H7 (cell line): ENCODE data around the gene CATSPERD. TPM values are rescaled to one million over a fixed set of nuclear protein-coding genes. Genes with fewer than 3 reads are reported as not detected.

Experiments
- DNase-seq: peaks from one replicate; pipeline ENCODE4 v3.0.0; 2012
- H3K27me3 ChIP-seq: 2 replicates; pipeline ENCODE4 v1.6.0; 2011; ENCODE audit warnings: mild to moderate bottlenecking, low read length; ENCODE audit not compliant: control insufficient read depth, insufficient read depth
- H3K36me3 ChIP-seq: replicated peaks from 2 replicates; pipeline ENCODE4 v1.5.1; 2011; ENCODE audit warnings: low read length; ENCODE audit not compliant: control insufficient read depth, insufficient read depth
- H3K4me3 ChIP-seq: 2 replicates; pipeline ENCODE4 v1.5.1; 2011; ENCODE audit warnings: low read depth, mild to moderate bottlenecking, control low read depth, low read length, moderate library complexity; ENCODE audit not compliant: insufficient read depth
- total RNA-seq: library from RNA; depleted of rRNA; stranded (reverse); fragments of >200 nt; shearing (Covaris generic); gene quantifications from 2 replicates; pipeline ENCODE4 v1.2.3, GENCODE V29; 2014

The CATSPERD gene
- total RNA-seq, 1 experiment from 2014 or later, result 0.03 TPM

DNA sequence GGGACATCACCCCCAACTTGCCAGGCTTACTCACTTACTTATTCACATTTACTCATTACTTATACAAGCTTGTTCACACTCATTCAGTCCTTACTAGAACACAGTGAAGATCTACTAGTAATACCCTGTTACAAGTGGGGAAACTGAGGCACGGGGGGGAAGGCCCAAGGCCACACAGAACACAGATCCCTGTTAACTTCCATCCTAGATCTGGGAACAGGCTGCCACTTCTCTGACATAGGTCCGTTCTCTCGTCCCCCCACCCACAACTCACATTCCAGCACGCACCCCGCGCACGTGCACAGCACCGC is 83.0 kb downstream of the CATSPERD start:
- Histone ChIP-seq H3K27me3 (peaks cover 17% of the 10 kb centered on the region), H3K4me3 (peak overlapping the region; percentile 25), H3K36me3 (no peaks in the 10 kb centered on the region)
- no peak for DNase-seq

DNA sequence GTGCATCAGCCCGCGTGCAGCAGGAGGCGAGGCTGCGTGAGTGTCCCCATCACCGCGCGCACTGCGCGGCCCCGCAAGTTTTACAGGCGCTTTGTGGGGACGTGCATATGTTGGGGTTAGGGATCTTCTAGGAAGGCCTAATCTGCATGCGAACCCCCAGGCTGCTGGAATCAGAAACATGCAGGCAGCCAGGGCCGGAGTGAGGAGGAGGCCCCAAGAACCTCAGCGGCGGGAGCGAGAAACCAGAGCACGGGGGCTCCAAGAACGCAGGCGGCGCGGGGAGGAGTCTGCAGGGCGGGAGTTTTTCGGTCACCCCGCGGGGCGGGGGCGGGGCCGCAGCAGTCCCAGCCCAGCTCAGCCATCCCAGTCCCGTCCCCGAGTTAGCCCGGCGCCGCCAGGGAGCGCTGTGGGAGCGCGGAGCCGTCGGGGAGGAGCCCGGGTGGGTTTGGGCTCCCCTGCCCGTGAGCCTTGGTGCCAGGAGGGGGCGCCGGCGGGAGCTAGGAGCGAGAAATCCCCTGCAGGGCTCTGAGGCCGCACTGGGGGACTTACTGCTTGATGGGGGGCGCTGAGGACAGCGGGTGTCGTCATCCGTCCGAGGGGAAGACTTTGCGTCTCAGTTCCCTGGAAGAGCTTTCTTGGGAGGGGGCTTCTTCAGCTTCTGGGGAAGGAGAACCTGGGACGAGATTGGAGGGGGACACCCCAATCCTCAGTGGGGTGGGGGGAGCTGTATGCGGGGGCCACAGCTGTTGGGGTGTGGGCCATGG is 83.5 kb downstream of the CATSPERD start:
- H3K4me3 ChIP-seq, result peak overlapping the region; percentile 32
- peak; percentile 100 for DNase-seq
- no peaks in the 10 kb centered on the region for H3K36me3 ChIP-seq
- H3K27me3 ChIP-seq, result peaks cover 17% of the 10 kb centered on the region

DNA sequence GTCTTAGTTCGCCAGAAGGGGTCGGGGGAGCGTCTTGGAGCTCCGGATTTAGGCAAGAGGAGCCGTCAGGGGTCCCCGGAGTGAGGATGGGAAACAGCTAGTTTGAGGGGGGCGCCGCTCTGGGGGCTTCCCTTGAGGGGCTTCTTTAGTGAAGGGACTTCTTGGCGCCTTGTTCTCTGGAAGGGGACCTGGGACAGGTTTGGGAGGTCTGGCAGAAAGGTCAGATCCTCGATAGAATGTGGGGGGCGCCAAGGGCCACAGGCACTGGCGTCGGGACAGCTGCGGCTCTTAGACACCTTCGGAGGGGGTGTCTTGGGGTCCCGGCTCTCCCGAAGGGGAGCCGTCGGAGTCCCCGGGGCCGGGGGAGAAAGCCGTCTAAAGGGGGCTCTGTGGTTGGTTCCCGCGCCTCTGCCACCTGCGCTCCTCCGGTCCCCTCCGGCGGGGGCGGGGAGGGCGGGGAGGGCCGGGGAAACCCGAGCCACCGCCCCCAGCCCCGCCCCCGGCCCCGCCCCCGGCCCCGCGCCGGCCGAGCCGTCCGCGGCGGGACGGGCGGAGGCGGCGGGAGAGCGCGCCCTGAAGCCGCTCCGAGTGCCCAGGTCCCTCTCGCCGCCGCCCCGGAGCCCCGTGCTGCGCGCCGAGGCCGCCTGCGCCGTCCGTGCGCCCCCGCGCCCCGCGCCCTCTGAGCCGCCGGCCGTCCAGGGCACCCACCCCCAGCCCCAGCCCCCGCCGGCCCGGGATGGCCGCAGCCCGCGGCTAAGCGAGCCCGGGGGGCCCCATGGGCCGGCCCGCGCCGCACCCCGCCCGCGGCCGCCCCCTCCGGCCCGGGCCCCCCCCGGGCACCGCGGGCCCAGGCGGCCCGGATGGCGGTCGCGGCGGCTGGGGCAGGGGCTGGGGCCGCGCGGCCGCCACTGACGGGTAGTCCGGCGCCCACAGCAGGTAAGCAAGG is 84.4 kb downstream of the CATSPERD start, which contains the start of gene NRTN:
NRTN (plus strand) TSS at position 552 of the 946 bp plus-strand sequence. CDS start 19,099 bp downstream, outside the sequence.
- DNase-seq, result peak; percentile 98
- Histone ChIP-seq H3K36me3 (no peaks in the 10 kb centered on the region), H3K4me3 (peak within 1 kb of the TSS; percentile 50), H3K27me3 (peaks cover 17% of the 10 kb centered on the region)

DNA sequence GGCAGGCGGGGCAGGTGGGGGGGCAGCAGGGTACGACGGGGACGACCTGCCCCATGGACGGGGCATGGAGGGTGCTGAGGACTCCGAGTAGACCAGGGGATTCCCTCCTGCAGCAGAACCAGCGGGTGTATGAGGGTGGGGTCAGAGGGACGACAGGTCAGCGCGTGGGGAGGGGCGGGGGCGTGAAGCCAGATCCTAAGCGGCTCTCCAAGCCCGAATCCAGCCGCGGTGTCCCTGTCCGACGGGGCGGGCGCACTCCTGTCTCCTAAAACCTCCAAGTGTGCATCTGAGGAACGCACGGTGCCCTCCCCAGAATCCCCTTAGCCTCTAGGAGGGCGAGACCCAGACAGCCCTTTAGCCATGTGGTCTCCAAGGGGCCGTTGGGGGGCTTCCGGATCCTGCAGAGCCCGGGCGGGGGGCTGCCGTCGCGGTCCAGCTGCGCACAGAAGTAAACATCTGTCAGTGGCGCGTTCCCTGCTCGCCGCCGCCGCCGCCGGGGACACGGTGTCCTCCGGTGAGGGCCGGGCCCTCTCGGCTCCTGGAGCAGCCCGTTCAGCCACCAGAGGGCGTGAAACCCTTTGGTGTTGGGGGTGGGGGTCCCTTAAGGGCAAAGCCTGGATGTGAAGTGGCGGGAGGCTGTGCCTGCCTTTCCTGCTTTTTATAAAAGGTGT is 85.2 kb downstream of the CATSPERD start:
- peak; percentile 98 for DNase-seq
- Histone ChIP-seq H3K36me3 (no peaks in the 10 kb centered on the region), H3K27me3 (peaks cover 17% of the 10 kb centered on the region), H3K4me3 (peak overlapping the region; percentile 50)

DNA sequence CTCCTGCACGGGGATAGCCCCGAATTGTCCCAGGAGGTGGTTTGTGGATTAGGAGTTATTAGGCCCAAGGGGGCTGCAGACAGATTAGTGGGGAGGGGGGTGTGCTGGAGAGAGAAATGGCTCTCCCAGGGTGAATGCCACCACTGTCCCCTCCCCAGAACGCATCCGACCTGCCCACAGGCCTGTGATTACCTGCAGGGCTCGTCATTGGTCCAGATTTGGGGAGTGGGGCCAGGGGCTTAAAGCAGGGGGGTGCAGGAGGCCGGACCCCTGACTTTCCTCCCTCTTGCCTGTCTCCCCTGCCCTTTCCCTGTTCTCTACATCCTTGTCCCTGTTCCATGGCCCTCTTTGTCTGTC is 85.7 kb downstream of the CATSPERD start:
- H3K4me3 ChIP-seq, result no peak overlapping the region
- peaks cover 17% of the 10 kb centered on the region for H3K27me3 ChIP-seq
- DNase-seq, result no peak
- no peaks in the 10 kb centered on the region for H3K36me3 ChIP-seq

DNA sequence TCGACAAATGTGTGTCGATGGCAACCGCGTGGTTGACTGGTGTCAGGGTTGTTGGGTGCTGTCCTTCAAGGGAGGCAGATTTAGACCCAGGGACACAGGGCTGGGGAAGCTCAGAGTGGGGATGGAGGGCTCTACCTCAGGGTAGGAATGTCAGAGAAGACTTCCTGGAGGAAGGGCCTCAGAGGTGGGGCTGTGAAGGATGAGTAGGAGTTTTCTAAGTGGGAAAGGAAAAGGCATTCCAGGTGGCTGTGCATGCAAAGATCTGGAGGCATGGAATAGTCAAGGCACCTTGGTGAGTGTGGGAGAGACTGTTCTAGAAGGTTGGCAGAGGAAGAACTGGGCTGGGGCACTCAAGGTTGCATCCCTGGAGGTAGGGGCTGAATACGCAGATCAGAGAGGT is 86.5 kb downstream of the CATSPERD start:
- H3K27me3 ChIP-seq, result peaks cover 17% of the 10 kb centered on the region
- no peaks in the 10 kb centered on the region for H3K36me3 ChIP-seq
- H3K4me3 ChIP-seq, result no peak overlapping the region
- DNase-seq, result no peak

DNA sequence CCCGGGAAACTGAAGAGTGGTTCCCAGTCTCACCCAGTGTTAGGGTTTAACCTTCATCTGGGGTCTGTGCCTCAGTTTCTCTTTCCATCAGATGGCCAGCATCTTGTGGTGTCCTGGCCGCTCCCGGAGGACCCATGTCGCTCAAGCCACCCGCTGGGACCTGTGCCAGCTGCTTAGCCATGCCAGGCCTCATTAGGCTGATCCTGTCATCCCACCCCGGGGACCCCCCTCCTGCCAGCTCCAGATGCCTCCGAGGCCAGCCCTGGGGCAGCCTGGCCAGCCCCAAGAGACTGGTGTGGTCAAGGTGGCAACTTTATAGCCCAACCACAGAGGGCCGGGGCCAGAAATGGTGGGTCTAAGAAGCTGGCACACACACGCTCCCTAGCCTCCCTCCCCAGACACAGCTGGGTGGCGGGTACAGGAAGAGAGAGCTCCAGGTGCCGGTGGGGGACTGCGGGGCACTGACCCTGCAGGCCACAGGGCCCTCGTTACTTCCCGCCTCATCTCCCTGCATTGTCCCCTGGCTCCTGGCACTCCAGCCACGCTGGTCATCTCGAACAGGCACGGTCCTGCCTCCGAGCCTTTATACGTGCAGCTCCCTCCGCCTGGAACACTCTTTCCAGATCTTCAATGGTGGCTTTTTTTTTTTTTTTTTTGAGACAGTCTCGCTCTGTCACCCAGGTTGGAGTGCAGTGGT is 87.8 kb downstream of the CATSPERD start:
- no peak for DNase-seq
- Histone ChIP-seq H3K27me3 (peaks cover 14% of the 10 kb centered on the region), H3K36me3 (no peaks in the 10 kb centered on the region), H3K4me3 (no peak overlapping the region)

DNA sequence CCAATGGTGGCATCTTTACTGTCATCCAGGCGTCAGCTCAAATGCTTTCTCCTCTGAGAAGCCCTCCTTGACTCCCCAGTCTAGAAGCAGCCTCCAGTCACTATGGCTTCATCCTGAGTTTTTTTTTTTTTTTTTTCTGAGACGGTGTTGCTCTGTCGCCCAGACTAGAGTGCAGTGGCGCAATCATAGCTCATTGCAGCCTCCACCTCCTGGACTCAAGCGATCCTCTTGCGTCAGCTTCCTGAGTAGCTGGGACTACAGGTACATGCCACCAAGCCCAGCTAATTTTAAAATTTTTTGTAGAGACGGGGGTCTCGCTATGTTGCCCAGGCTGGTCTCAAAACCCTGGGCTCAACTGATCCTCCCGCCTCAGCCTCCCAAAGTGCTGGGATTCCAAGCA is 88.6 kb downstream of the CATSPERD start:
- no peak overlapping the region for H3K4me3 ChIP-seq
- H3K27me3 ChIP-seq, result peaks cover 10% of the 10 kb centered on the region
- DNase-seq, result no peak
- no peaks in the 10 kb centered on the region for H3K36me3 ChIP-seq

DNA sequence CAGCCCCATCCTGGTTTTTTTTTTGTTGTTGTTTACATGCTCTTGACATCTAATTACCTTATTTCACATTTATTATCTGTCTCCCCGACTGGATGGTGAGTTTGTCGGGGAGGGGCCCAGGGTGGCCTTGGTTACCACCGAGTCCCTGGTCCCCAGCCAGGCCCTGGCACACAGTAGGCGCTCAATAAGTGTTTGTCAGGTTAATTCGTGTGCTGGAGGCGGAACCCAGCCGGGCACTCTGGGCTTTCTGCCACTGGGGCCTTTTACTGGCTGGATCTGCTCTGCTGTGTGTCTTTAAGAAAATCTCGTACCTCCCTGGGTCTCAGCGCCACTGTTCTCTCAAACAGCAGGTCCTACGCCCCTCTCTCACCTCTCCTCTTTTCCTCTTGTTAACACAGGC is 89.0 kb downstream of the CATSPERD start:
- Histone ChIP-seq H3K27me3 (peaks cover 6% of the 10 kb centered on the region), H3K4me3 (no peak overlapping the region), H3K36me3 (no peaks in the 10 kb centered on the region)
- no peak for DNase-seq

DNA sequence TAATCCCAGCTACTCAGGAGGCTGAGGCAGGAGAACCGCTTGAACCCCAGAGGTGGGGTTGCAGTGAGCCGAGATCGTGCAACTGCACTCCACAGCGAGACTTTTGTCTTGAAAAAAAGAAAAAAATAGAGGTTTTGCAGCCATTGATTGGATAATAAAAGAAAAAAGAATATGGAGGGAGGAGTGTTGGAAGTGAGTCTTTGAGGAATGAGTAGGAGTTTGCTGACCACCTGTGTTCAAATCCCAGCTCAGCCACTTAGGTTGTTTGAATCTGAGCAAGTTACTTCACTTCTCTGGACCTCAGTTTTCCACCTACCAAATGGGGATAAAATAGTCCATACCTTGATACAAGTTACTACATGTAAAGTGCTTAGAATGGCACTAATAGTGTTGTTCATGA is 90.7 kb downstream of the CATSPERD start:
- H3K4me3 ChIP-seq, result no peak overlapping the region
- no peak for DNase-seq
- no peaks in the 10 kb centered on the region for H3K27me3 ChIP-seq
- H3K36me3 ChIP-seq, result no peaks in the 10 kb centered on the region

DNA sequence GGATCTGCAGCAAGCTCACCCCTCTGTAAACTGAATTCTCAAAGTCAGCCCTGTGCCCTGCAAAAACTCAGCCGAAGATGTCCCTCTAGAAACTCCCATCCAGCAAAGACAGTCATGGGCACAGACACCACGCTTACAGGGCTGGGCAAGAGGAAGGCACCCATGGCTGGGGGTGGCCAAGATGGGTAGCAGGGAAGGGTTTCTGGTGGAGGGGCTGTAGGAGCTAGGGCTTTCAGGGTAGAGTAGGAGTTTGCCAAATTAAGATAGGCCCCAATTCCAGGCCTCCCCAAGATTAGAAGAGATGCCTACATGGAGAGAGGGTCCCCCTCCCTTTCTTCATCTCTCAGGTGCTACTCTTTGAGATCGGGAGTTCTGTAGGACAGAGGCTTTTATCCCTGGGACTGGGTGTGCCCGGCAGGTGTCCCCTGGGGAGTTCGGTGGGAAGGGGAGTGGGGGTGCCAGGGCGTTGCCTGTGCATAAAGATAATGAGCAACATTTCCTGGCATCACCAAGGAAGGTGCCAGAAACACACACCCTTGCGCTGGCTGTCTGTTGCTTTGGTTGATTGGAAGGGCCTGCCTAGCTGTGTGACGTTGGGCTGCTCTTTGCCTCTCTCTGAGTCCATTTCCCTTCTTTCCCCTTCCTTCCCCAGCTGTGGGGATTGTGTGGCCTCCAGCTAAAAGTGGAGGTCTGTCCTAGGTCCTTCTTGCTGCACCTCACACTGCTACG is 93.8 kb downstream of the CATSPERD start:
- Histone ChIP-seq H3K36me3 (no peaks in the 10 kb centered on the region), H3K4me3 (no peak overlapping the region), H3K27me3 (no peaks in the 10 kb centered on the region)
- no peak for DNase-seq

DNA sequence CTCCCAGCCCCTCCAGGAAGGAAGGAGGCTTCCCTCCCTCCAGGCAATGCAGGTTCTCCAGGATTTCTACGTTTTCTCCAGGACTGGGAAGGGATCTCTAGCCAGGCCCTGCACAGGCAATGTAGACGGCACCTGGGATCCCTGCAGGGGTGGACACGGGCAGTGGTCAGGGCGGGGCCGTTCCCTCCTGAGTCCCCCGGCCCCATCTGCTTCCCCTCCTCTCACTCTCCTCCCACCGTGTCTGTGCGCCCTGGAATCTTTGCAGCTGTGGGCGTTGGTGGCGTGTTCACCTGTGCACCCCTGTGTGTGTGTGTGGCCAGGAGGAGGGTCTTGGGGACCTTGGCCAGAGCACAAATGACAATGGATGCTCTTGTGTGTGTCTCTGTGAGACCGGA is 94.4 kb downstream of the CATSPERD start:
- Histone ChIP-seq H3K36me3 (no peaks in the 10 kb centered on the region), H3K4me3 (no peak overlapping the region)
- no peak for DNase-seq

DNA sequence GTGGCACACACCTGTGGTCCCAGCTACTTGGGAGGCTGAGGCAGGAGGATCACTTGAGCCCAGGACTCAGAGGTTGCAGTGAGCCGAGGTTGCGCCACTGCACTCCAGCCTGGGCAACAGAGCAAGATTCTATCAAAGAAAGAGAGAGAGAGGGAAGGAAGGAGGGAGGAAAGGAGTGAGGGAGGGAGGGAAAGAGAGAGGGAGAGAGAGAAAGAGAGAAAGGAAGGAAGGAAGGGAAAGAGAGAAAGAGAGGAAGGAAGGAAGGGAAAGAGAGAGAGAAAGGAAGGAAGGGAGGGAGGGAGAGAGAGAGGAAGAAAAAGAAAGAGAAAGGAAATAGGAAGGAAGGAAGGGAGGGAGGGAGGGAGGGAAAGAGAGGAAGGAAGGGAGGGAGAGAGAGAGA is 96.8 kb downstream of the CATSPERD start:
- no peak for DNase-seq
- H3K36me3 ChIP-seq, result no peaks in the 10 kb centered on the region
- H3K27me3 ChIP-seq, result no peaks in the 10 kb centered on the region
- H3K4me3 ChIP-seq, result no peak overlapping the region

More for the DNA sequence above, 94.4 kb downstream of the CATSPERD start:
- no peaks in the 10 kb centered on the region for H3K27me3 ChIP-seq

DNA sequence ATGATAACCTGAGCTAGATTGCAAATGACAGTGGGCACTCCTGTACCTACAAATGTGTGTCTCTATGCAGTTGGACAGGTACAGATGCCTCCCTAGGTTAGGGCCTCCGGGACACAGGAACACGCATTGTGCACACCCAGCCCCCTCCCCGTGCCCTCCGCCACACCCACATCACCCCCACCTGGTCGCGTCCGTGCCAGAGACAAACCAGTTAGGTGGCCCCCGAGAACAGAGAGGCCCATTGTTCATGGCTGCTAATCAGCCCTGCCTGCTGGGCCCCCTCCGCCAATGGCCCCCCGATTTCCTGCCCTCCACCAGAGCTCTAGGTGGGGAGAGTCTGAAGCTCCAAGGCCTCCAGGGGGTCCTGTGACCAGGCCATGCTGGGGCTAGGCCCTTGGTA is 98.2 kb downstream of the CATSPERD start:
- no peak for DNase-seq
- H3K27me3 ChIP-seq, result no peaks in the 10 kb centered on the region
- no peak overlapping the region for H3K4me3 ChIP-seq
- no peaks in the 10 kb centered on the region for H3K36me3 ChIP-seq
